GM12878 (cell line): ENCODE data around the gene OLFM2. TPM values are rescaled to one million over a fixed set of nuclear protein-coding genes. Genes with fewer than 3 reads are reported as not detected.

Experiments used
- ATAC-seq: fragments of 200-7000 bp; cut with Tn5 transposase; 3 replicates; pipeline ENCODE4 v1.9.1; 2020; ENCODE audit warnings: mild to moderate bottlenecking, moderate library complexity
- BruUV-seq: library from RNA; stranded (reverse); fragments of 400-500 nt; replicated peaks from 2 replicates; lab custom pipeline; 2021; lab: Mats Ljungman, UMichigan
- CTCF ChIA-PET: fragments of 300-600 bp; sonication (Branson Sonifier 250); formaldehyde crosslinking; extraction: SDS; loops from one replicate; lab custom pipeline; 2021; ENCODE audit warnings: inconsistent platforms; lab: Yijun Ruan, JAX
- POLR2A ChIA-PET: fragments of 350-600 bp; formaldehyde crosslinking; extraction: SDS; loops from one replicate; lab custom pipeline; 2021; ENCODE audit warnings: inconsistent platforms; lab: Charles Lee
- RAD21 ChIA-PET: fragments of 300-600 bp; sonication (Branson Sonifier 250); formaldehyde crosslinking; loops from one replicate; lab custom pipeline; 2023; ENCODE audit warnings: antibody characterized with exemption; ENCODE audit not compliant: unreplicated experiment; lab: Charles Lee
- SMC1A ChIA-PET: fragments of 300-600 bp; sonication (Branson Sonifier 250); formaldehyde crosslinking; loops from one replicate; lab custom pipeline; 2023; ENCODE audit not compliant: unreplicated experiment, uncharacterized antibody; lab: Charles Lee
- DNase-seq: peaks from one replicate; pipeline ENCODE4 v3.0.0-alpha.2; 2011; ENCODE audit warnings: low read depth, low spot score
- FAIRE-seq: peaks from 3 replicates; lab custom pipeline; 2011; peaks lifted over from hg19 to GRCh38; lab: Jason Lieb, UNC
- H2AFZ ChIP-seq: 2 replicates; pipeline ENCODE4 v1.6.0; 2011; ENCODE audit warnings: low read depth, low read length, control low read depth; ENCODE audit not compliant: control insufficient read depth
- H3K27ac ChIP-seq: 2 replicates; pipeline ENCODE4 v1.5.1; 2011; ENCODE audit warnings: control low read depth; ENCODE audit not compliant: control insufficient read depth, insufficient read depth
- H3K27me3 ChIP-seq, 2 experiments: replicated peaks in 1 of 2; 2 replicates each; pipeline versions ENCODE4 v1.6.0 to v1.6.1; 2011; ENCODE audit warnings: low read length in 1 of 2; ENCODE audit not compliant: control insufficient read depth in 2 of 2, insufficient read depth in 2 of 2
- H3K36me3 ChIP-seq, 2 experiments: 2 replicates each; pipeline ENCODE4 v1.5.1; 2011; ENCODE audit warnings: low read length in 1 of 2; ENCODE audit not compliant: control insufficient read depth in 2 of 2, insufficient read depth in 2 of 2
- H3K4me1 ChIP-seq: 2 replicates; pipeline ENCODE4 v1.6.1; 2011; ENCODE audit warnings: mild to moderate bottlenecking, low read length, moderate library complexity, mixed read lengths; ENCODE audit not compliant: control insufficient read depth, insufficient read depth
- H3K4me2 ChIP-seq: 2 replicates; pipeline ENCODE4 v1.6.0; 2011; ENCODE audit warnings: control low read depth; ENCODE audit not compliant: control insufficient read depth, insufficient read depth
- H3K4me3 ChIP-seq: fragments of 200-600 bp; sonication (generic); 2 replicates; pipeline ENCODE4 v1.5.1; 2016
- H3K79me2 ChIP-seq: 2 replicates; pipeline ENCODE4 v1.6.0; 2011; ENCODE audit warnings: low read length; ENCODE audit not compliant: control insufficient read depth, insufficient read depth
- H3K9ac ChIP-seq: 2 replicates; pipeline ENCODE4 v1.8.0; 2011; ENCODE audit warnings: low read length, control low read depth, mixed read lengths; ENCODE audit not compliant: control insufficient read depth, insufficient read depth
- H3K9me3 ChIP-seq: replicated peaks from 3 replicates; pipeline ENCODE4 v1.5.1; 2011; ENCODE audit warnings: mild to moderate bottlenecking, low read length; ENCODE audit not compliant: control insufficient read depth, insufficient read depth
- H4K20me1 ChIP-seq: 2 replicates; pipeline ENCODE4 v1.6.0; 2011; ENCODE audit not compliant: control insufficient read depth, insufficient read depth
- BMI1 ChIP-seq: fragments of 450-650 bp; IDR thresholded peaks from 2 replicates; pipeline ENCODE4 v1.6.1; 2016; ENCODE audit warnings: mild to moderate bottlenecking, moderate library complexity, borderline replicate concordance
- CBX5 ChIP-seq: sonication (generic); IDR thresholded peaks from 2 replicates; pipeline ENCODE4 v1.6.1; 2016; ENCODE audit warnings: low read depth, moderate library complexity, mild to moderate bottlenecking, inconsistent platforms
- CEBPB ChIP-seq, 2 experiments: fragments of 150-350 bp in 1 of 2; IDR thresholded peaks; 2 replicates each; pipeline ENCODE4 v1.6.1; 2012 to 2014; ENCODE audit warnings: low read depth in 2 of 2, low read length in 2 of 2, borderline replicate concordance in 1 of 2, inconsistent platforms in 1 of 2
- CHD1 ChIP-seq: IDR thresholded peaks from 2 replicates; pipeline ENCODE4 v1.6.1; 2012; ENCODE audit warnings: low read depth, low read length, improper control_type of control experiment
- GABPA ChIP-seq: IDR thresholded peaks from 2 replicates; pipeline ENCODE4 v1.6.1; 2014; ENCODE audit warnings: antibody characterized with exemption, low read depth, mild to moderate bottlenecking, inconsistent platforms
- GATAD2B ChIP-seq: fragments of 450-650 bp; conservative IDR thresholded peaks from 2 replicates; pipeline ENCODE4 v1.6.1; 2017; ENCODE audit warnings: low read depth, mild to moderate bottlenecking, moderate library complexity
- HDAC2 ChIP-seq: fragments of 200-600 bp; sonication (generic); IDR thresholded peaks from 2 replicates; pipeline ENCODE4 v1.6.1; 2017
- IKZF1 ChIP-seq: fragments of 450-650 bp; conservative IDR thresholded peaks from 2 replicates; pipeline ENCODE4 v1.6.1; 2017; ENCODE audit warnings: antibody characterized with exemption, mild to moderate bottlenecking
- JUNB ChIP-seq: IDR thresholded peaks from 2 replicates; pipeline ENCODE4 v1.6.1; 2016; ENCODE audit warnings: antibody characterized with exemption, mild to moderate bottlenecking
- KLF5 ChIP-seq: fragments of 450-650 bp; IDR thresholded peaks from 2 replicates; pipeline ENCODE4 v1.6.1; 2014; ENCODE audit warnings: mild to moderate bottlenecking; ENCODE audit not compliant: partially characterized antibody
- NR2C1 ChIP-seq: fragments of 450-650 bp; IDR thresholded peaks from 2 replicates; pipeline ENCODE4 v1.6.1; 2017; ENCODE audit warnings: antibody characterized with exemption, mild to moderate bottlenecking, moderate library complexity
- SRF ChIP-seq, 2 experiments: IDR thresholded peaks; 2 replicates each; pipeline ENCODE4 v1.6.1; 2011; ENCODE audit warnings: low read depth in 2 of 2, low read length in 2 of 2, mild to moderate bottlenecking in 1 of 2, moderate library complexity in 1 of 2
- TBL1XR1 ChIP-seq: IDR thresholded peaks from 2 replicates; pipeline ENCODE4 v1.6.1; 2012; ENCODE audit warnings: low read depth, low read length, improper control_type of control experiment
- ZNF274 ChIP-seq: IDR thresholded peaks from one replicate; pipeline ENCODE4 v1.8.0; 2011; ENCODE audit not compliant: insufficient read length, insufficient read depth
- WGBS: methylation state at CpG from one replicate; pipeline ENCODE4 v1.1.6; 2016; ENCODE audit warnings: low lambda C conversion rate; ENCODE audit not compliant: insufficient replicate concordance, insufficient coverage; ENCODE audit errors: missing lambda C conversion rate; 5-methylcytosine and 5-hydroxymethylcytosine counted together
- in situ Hi-C: fragments of 300-500 bp; cut with MboI; formaldehyde crosslinking; loops from 9 replicates; pipeline ENCODE4 v1.14.3; 2018; ENCODE audit warnings: mixed read lengths
- intact Hi-C: fragments of 100-400 bp; cut with micrococcal nuclease; formaldehyde crosslinking; loops from one replicate; pipeline ENCODE4 v1.14.2; 2022; ENCODE audit not compliant: unreplicated experiment
- polyA plus RNA-seq, 11 experiments: library from polyadenylated mRNA; depleted of rRNA in 4 of 11; unstranded in 6 of 11; stranded (reverse) in 5 of 11; fragments of >200 nt; fragmentation: Nextera tagmentation in 4 of 11; fragmentation: Illumina TruSeq in 1 of 11; extraction: Ambion mirVana in 4 of 11; extraction: Trizol in 1 of 11; gene quantifications; 1 replicate in 1 of 11; 2 replicates in 10 of 11; pipeline versions ENCODE4 v1.2.1 to v1.2.3, GENCODE V29; 2011 to 2016; ENCODE audit warnings: inconsistent platforms in 2 of 11, missing spikeins in 2 of 11, low read depth in 1 of 11
- total RNA-seq, 4 experiments: library from RNA; depleted of rRNA in 3 of 4; stranded (reverse); fragments of >200 nt in 3 of 4; fragmentation: Illumina TruSeq in 1 of 4; extraction: Trizol in 1 of 4; gene quantifications; 2 replicates each; pipeline versions ENCODE4 v1.2.1 to v1.2.3, GENCODE V29; 2013 to 2021
- TF ChIP-seq, protein P1 (sequence below): IDR thresholded peaks from 2 replicates; pipeline ENCODE4 v1.6.1; 2012; ENCODE audit warnings: low read depth, low read length, improper control_type of control experiment
- TF ChIP-seq, protein P2 (sequence below): IDR thresholded peaks from 2 replicates; pipeline ENCODE4 v1.6.1; 2011; ENCODE audit warnings: borderline replicate concordance, low read depth, mild to moderate bottlenecking, moderate library complexity, mixed read lengths, low read length; ENCODE audit not compliant: insufficient read depth; ENCODE audit errors: extremely low read length
- TF ChIP-seq, protein P3 (sequence below): fragments of 450-650 bp; IDR thresholded peaks from 2 replicates; pipeline ENCODE4 v1.6.1; 2017; ENCODE audit warnings: mild to moderate bottlenecking, low read depth, inconsistent platforms; ENCODE audit not compliant: poor library complexity, severe bottlenecking

The OLFM2 gene
- total and polyA plus RNA-seq, 10 of the 15 experiments (the other 5 are each of a cell fraction or from before 2014, with no cell fraction given): 0.07 to 3.5 (median 0.27) TPM; not detected in 5

DNA sequence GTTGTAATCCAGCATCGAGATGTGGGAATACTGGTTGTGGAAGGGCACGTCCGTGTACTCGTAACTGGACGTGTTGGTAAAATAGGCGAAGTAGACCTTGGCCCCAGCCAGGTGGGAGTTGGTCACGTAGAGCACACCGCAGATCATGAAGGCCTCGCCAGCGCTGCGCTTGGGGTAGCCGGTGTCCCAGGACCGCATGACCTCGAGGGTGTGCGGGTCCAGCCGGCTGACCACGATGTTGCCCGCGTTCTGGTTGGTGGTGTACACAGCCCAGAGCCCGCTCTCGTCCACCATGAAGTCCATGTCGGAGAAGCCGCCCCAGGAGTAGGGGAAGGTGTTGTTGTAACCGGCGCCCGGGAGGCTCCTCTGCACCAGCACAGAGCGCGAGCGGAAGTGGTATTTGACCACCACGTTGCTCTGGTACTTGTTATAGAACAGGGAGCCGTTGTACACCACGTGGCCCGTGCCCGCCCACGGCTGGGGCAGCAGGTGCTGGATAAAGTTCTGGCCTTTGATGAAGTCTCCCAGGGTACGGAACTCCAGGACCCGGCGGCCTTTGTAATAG is 82.0 kb downstream of the OLFM2 start (continued):
- TF ChIP-seq, protein P1, sequence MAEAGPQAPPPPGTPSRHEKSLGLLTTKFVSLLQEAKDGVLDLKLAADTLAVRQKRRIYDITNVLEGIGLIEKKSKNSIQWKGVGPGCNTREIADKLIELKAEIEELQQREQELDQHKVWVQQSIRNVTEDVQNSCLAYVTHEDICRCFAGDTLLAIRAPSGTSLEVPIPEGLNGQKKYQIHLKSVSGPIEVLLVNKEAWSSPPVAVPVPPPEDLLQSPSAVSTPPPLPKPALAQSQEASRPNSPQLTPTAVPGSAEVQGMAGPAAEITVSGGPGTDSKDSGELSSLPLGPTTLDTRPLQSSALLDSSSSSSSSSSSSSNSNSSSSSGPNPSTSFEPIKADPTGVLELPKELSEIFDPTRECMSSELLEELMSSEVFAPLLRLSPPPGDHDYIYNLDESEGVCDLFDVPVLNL: no peak
- TF ChIP-seq ZNF274: no peak
- TF ChIP-seq, all 136 proteins: peak for 0

DNA sequence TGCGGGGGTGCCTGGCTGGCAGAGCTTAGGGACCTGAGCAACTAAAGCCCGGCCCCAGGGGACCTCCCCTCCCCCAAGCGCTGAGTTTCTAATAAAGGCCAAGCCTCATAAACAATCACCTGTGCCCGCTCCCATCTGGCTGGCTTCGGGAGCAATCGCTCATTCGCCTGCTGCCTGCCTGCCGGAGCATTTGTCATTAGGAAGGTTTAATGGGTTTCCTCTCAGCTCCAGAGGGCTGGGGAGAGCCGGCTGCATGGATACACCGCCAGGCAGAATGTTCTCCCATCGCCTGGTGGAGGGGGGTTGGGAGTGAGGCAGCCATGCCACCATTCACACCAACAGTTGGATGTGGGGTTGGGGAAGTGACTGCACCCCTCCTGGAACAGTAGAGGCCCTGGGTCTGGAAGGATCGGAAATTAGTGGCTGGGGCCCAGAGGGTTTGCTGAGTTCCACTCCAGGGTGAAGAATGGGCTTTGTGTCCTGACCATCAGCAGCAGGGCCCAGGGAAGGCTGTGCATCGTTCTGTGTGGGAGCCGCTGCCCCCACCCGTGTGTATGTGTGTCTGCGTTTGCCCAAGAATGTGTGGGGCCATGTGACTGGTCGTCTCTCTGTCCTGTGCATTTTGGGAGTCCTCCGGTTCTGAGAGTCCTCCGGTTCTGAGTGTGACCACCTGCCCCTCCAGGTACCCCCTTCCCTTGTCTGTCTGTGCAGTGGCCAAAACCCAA is 85.9 kb downstream of the OLFM2 start:
- H3K36me3 ChIP-seq: peaks cover 3 to 9% of the 10 kb centered on the region in 2 experiments; a peak in 3 of 4 replicates
- H3K79me2 ChIP-seq: no peaks in the 10 kb centered on the region
- no peak overlapping the region for H2AFZ ChIP-seq
- POLR2A ChIA-PET: no interaction called here
- 92% methylated on average over 19 of the region's 19 CpGs for WGBS
- no peak overlapping the region for H3K4me2 ChIP-seq
- in situ Hi-C loops: no loop called here
- SMC1A ChIA-PET: no interaction called here
- no peaks in the 10 kb centered on the region for H4K20me1 ChIP-seq
- RAD21 ChIA-PET: no interaction called here
- H3K27me3 ChIP-seq: no peaks in the 10 kb centered on the region
- intact Hi-C loops: no loop called here
- no peak for FAIRE-seq
- H3K9ac ChIP-seq: no peak overlapping the region
- CTCF ChIA-PET: no interaction called here
- DNase-seq: no peak
- no peak overlapping the region for H3K4me3 ChIP-seq
- no peak overlapping the region for H3K27ac ChIP-seq
- no peaks in the 10 kb centered on the region for H3K4me1 ChIP-seq
- ATAC-seq: no peak
- no peaks in the 10 kb centered on the region for H3K9me3 ChIP-seq
- BruUV-seq: no TSS peak
- TF ChIP-seq, protein P2, sequence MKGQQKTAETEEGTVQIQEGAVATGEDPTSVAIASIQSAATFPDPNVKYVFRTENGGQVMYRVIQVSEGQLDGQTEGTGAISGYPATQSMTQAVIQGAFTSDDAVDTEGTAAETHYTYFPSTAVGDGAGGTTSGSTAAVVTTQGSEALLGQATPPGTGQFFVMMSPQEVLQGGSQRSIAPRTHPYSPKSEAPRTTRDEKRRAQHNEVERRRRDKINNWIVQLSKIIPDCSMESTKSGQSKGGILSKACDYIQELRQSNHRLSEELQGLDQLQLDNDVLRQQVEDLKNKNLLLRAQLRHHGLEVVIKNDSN: no peak
- TF ChIP-seq NR2C1 (no peak), GABPA (no peak), GATAD2B (no peak), IKZF1 (no peak), TBL1XR1 (no peak), BMI1 (no peak), KLF5 (no peak), CHD1 (no peak), SRF (IDR thresholded peaks at IDR 0.05; ENCODE audit: low read depth in 2 of 2, low read length in 2 of 2) (no peak), JUNB (no peak), HDAC2 (no peak), CBX5 (no peak), CEBPB (IDR thresholded peaks at IDR 0.05; ENCODE audit: borderline replicate concordance in 1 of 2, low read depth in 2 of 2, low read length in 2 of 2) (no peak)
- TF ChIP-seq, protein P3, sequence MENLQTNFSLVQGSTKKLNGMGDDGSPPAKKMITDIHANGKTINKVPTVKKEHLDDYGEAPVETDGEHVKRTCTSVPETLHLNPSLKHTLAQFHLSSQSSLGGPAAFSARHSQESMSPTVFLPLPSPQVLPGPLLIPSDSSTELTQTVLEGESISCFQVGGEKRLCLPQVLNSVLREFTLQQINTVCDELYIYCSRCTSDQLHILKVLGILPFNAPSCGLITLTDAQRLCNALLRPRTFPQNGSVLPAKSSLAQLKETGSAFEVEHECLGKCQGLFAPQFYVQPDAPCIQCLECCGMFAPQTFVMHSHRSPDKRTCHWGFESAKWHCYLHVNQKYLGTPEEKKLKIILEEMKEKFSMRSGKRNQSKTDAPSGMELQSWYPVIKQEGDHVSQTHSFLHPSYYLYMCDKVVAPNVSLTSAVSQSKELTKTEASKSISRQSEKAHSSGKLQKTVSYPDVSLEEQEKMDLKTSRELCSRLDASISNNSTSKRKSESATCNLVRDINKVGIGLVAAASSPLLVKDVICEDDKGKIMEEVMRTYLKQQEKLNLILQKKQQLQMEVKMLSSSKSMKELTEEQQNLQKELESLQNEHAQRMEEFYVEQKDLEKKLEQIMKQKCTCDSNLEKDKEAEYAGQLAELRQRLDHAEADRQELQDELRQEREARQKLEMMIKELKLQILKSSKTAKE: no peak
